OCI-LY3 (cell line): ENCODE results near the gene CCT2.
"Not testable (repeated sequence)": the region's sequence is repeated elsewhere in the genome, so short reads cannot be mapped to it uniquely, and the experiment has no call there.

Experiments
- H2AFZ ChIP-seq: fragments of 200-600, 300-600 bp; shearing (Covaris generic); 2 replicates; pipeline ENCODE4 v1.6.0; 2014; ENCODE audit warnings: antibody characterized with exemption, low read depth, low read length
- H3K27ac ChIP-seq: fragments of 200-600, 300-600 bp; sonication (generic); 2 replicates; pipeline ENCODE4 v1.5.1; 2014; ENCODE audit warnings: mild to moderate bottlenecking, low read length, moderate library complexity, mixed read lengths
- H3K27me3 ChIP-seq: fragments of 200-600, 300-600 bp; sonication (generic); 2 replicates; pipeline ENCODE4 v1.6.1; 2014; ENCODE audit warnings: low read depth, low read length, mixed read lengths
- H3K36me3 ChIP-seq: fragments of 200-600, 300-600 bp; sonication (generic); replicated peaks from 2 replicates; pipeline ENCODE3; 2014; ENCODE audit warnings: low read depth, low read length, mixed read lengths
- H3K4me1 ChIP-seq: fragments of 300-600, 200-600 bp; sonication (generic); 2 replicates; pipeline ENCODE4 v1.6.1; 2014; ENCODE audit warnings: low read length, mixed read lengths
- H3K4me2 ChIP-seq: fragments of 200-600, 300-600 bp; sonication (generic); 2 replicates; pipeline ENCODE4 v1.6.1; 2014; ENCODE audit warnings: low read length, mixed read lengths
- H3K4me3 ChIP-seq: fragments of 300-600, 200-600 bp; sonication (generic); 2 replicates; pipeline ENCODE4 v1.5.1; 2014; ENCODE audit warnings: antibody characterized with exemption, mild to moderate bottlenecking, low read length, moderate library complexity
- H3K79me2 ChIP-seq: fragments of 300-600, 200-600 bp; shearing (Covaris generic); 2 replicates; pipeline ENCODE4 v1.6.1; 2014; ENCODE audit warnings: mild to moderate bottlenecking, low read length, mixed read lengths
- H3K9ac ChIP-seq: fragments of 300-600, 200-600 bp; shearing (Covaris generic); 2 replicates; pipeline ENCODE4 v1.6.0; 2014; ENCODE audit warnings: mild to moderate bottlenecking, low read length, moderate library complexity
- H3K9me3 ChIP-seq: fragments of 200-600, 300-600 bp; shearing (Covaris generic); 2 replicates; pipeline ENCODE4 v1.6.1; 2014; ENCODE audit warnings: low read length, mixed read lengths; ENCODE audit not compliant: insufficient read depth
- H4K20me1 ChIP-seq: fragments of 200-600, 300-600 bp; sonication (generic); 2 replicates; pipeline ENCODE4 v1.6.1; 2016; ENCODE audit warnings: low read length, mixed read lengths; ENCODE audit not compliant: insufficient read depth
- EZH2phosphoT487 ChIP-seq: fragments of 200-600 bp; shearing (Covaris generic); IDR thresholded peaks from 2 replicates; pipeline ENCODE4 v1.6.1; 2018; ENCODE audit warnings: antibody characterized with exemption, mixed run types, low read depth
- TF ChIP-seq, protein P1 (sequence below): fragments of 200-600, 300-600 bp; sonication (generic); IDR thresholded peaks from 2 replicates; pipeline ENCODE4 v1.5.1; 2014; ENCODE audit warnings: antibody characterized with exemption, low read length, low read depth

Gene CCT2

DNA sequence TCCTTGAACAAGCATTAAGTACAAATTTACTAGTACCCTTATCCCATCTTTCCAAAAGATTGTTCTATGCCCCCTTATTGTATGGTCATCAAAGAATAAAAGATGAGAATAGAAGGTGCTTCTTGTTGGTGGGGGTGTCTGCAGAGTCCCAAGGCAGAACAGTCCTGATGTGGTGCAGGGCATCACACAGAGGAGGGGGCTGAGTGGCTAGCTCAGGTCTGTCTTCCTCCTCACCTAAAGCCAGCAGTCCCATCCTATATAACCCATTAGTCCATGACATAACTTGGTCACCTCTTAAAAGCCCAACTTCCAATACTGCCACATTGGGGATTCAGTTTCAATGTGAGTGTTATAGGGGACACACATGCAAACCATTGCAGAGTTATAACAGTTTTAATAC is 15.5 kb downstream of the CCT2 start:
- Histone ChIP-seq H3K4me1 (no peaks in the 10 kb centered on the region), H3K36me3 (peaks cover 68% of the 10 kb centered on the region), H4K20me1 (0 out of 2 replicates have a peak, but pooled peaks cover 2% of the 10 kb centered on the region), H3K9me3 (no peaks in the 10 kb centered on the region), H3K4me2 (no peak overlapping the region), H3K79me2 (no peaks in the 10 kb centered on the region), H2AFZ (no peak overlapping the region), H3K27me3 (no peaks in the 10 kb centered on the region), H3K4me3 (no peak overlapping the region), H3K9ac (no peak overlapping the region), H3K27ac (no peak overlapping the region)
- TF ChIP-seq, protein P1, sequence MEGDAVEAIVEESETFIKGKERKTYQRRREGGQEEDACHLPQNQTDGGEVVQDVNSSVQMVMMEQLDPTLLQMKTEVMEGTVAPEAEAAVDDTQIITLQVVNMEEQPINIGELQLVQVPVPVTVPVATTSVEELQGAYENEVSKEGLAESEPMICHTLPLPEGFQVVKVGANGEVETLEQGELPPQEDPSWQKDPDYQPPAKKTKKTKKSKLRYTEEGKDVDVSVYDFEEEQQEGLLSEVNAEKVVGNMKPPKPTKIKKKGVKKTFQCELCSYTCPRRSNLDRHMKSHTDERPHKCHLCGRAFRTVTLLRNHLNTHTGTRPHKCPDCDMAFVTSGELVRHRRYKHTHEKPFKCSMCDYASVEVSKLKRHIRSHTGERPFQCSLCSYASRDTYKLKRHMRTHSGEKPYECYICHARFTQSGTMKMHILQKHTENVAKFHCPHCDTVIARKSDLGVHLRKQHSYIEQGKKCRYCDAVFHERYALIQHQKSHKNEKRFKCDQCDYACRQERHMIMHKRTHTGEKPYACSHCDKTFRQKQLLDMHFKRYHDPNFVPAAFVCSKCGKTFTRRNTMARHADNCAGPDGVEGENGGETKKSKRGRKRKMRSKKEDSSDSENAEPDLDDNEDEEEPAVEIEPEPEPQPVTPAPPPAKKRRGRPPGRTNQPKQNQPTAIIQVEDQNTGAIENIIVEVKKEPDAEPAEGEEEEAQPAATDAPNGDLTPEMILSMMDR: no peak
- no peak for TF ChIP-seq EZH2phosphoT487

DNA sequence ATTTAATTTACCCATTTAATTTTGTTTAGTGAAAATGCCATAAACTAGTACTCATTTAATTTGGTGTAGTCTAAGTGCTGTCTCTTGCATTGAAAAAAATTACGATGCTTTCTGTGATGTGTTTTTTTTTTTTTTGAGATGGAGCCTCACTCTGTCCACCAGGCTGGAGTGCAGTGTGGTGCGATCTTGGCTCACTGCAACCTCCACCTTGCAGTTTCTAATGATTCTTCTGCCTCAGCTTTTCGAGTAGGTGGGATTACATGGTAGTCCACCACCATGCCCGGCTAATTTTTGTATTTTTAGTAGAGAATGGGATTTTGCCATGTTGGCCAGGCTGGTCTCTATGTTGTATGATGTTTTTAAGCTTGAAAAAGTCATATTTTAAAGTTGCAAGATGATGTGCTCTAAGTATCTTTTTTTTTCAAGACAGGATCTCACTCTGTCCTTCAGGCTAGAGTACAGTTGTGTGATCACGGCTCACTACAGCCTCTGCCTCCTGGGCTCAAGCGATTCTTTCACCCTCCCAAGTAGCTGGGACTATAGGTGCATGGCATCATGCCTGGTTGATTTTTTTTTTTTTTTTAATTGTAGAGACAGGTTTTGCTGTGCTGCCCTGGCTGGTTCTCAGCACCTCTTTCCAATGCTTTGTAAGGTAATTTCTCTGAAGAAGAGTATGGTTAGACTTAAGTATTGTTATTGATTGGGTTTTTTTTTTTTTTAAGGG is 16.9 kb downstream of the CCT2 start:
- H2AFZ ChIP-seq: no peak overlapping the region
- TF ChIP-seq, protein P1: no peak
- TF ChIP-seq EZH2phosphoT487: no peak
- H3K9me3 ChIP-seq: no peaks in the 10 kb centered on the region
- H3K79me2 ChIP-seq: no peaks in the 10 kb centered on the region
- no peak overlapping the region for H3K27ac ChIP-seq
- H3K4me2 ChIP-seq: no peak overlapping the region
- H3K36me3 ChIP-seq: peaks cover 58% of the 10 kb centered on the region
- no peaks in the 10 kb centered on the region for H4K20me1 ChIP-seq
- no peaks in the 10 kb centered on the region for H3K27me3 ChIP-seq
- no peaks in the 10 kb centered on the region for H3K4me1 ChIP-seq
- no peak overlapping the region for H3K4me3 ChIP-seq
- no peak overlapping the region for H3K9ac ChIP-seq

DNA sequence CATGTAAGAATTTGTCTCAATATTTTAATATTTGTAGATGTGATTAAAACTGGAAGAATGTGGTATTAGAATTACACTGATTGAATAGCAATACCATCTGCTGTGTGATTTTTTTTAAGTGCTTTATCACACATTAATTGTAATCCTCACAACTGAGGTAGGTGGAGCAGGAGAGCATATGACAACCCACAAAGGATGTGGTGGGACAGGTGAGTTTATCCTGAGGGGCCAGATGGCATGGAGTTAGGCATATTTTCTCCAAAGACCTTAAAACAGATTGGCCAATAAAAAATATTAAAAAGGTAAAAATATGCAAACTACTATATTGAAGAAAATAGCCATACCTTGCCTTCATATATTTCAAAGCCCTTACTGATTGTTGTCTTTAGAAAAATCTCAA is 17.7 kb downstream of the CCT2 start:
- H3K4me2 ChIP-seq: no peak overlapping the region
- no peak overlapping the region for H3K4me3 ChIP-seq
- H3K9me3 ChIP-seq: no peaks in the 10 kb centered on the region
- no peaks in the 10 kb centered on the region for H3K4me1 ChIP-seq
- H3K27ac ChIP-seq: no peak overlapping the region
- peaks cover 49% of the 10 kb centered on the region for H3K36me3 ChIP-seq
- H3K79me2 ChIP-seq: no peaks in the 10 kb centered on the region
- TF ChIP-seq EZH2phosphoT487: no peak
- TF ChIP-seq, protein P1: no peak
- H2AFZ ChIP-seq: no peak overlapping the region
- no peak overlapping the region for H3K9ac ChIP-seq
- H3K27me3 ChIP-seq: no peaks in the 10 kb centered on the region
- H4K20me1 ChIP-seq: no peaks in the 10 kb centered on the region

DNA sequence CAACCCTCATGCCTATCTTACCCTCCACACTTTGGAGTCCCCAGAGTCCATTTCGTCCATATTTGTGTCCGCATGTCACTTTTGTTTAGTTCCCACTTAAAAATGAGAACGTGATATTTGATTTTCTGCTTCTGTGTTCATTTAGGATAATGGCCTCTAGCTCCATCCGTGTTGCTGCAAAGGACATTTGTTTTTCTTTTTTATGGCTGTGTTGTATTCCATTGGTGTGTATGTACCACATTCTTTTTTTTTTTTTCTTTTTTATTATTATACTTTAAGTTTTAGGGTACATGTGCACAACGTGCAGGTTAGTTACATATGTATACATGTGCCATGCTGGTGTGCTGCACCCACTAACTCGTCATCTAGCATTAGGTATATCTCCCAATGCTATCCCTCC is 18.3 kb downstream of the CCT2 start:
- H3K27me3 ChIP-seq, H3K4me1 ChIP-seq, H2AFZ ChIP-seq, H3K27ac ChIP-seq, H3K4me3 ChIP-seq, H3K9ac ChIP-seq, H3K4me2 ChIP-seq, H3K9me3 ChIP-seq, H4K20me1 ChIP-seq, H3K79me2 ChIP-seq: not testable (repeated sequence)
- peaks cover 44% of the 10 kb centered on the region for H3K36me3 ChIP-seq

DNA sequence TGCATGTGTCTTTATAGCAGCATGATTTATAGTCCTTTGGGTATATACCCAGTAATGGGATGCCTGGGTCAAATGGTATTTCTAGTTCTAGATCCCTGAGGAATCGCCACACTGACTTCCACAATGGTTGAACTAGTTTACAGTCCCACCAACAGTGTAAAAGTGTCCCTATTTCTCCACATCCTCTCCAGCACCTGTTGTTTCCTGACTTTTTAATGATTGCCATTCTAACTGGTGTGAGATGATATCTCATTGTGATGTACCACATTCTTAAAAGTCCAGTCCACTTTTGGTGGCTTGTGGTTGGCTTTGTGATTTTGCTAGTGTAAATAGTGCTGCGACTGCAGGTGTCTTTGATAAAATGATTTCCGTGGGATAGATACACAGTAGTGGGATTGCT is 19.0 kb downstream of the CCT2 start:
- not testable (repeated sequence) for H3K4me1 ChIP-seq, H3K9me3 ChIP-seq, H3K27ac ChIP-seq, H3K4me3 ChIP-seq, H3K4me2 ChIP-seq, H4K20me1 ChIP-seq, H3K79me2 ChIP-seq, H3K27me3 ChIP-seq, H2AFZ ChIP-seq, H3K9ac ChIP-seq
- peaks cover 39% of the 10 kb centered on the region for H3K36me3 ChIP-seq
